ENCODE data around the gene LZIC. TPM values are rescaled to one million over a fixed set of nuclear protein-coding genes. Genes with fewer than 3 reads are reported as not detected.

The LZIC gene
- total RNA-seq, 1 donor from 2014 or later: 38.0 TPM

GRCh38 chr1:9907441-9907840 lies 35.8 kb downstream of the LZIC start:
- no peaks in the 10 kb centered on the region for H3K36me3 ChIP-seq (ENCODE audit: insufficient read depth, low read length)
- FAIRE-seq (no peak), DNase-seq (ENCODE audit: low read depth) (no peak)
- no peak overlapping the region for H3K9ac ChIP-seq (ENCODE audit: low read length)
- no peaks in the 10 kb centered on the region for H3K27me3 ChIP-seq (ENCODE audit: insufficient read depth, low read length)
- peaks cover 38% of the 10 kb centered on the region for H3K4me1 Mint-ChIP-seq (ENCODE audit: low read depth, unreplicated experiment)
- no peak overlapping the region for H3K4me2 ChIP-seq (ENCODE audit: low read length)
- H3K36me3 Mint-ChIP-seq (ENCODE audit: low read depth, unreplicated experiment): peaks cover 5% of the 10 kb centered on the region
- no peaks in the 10 kb centered on the region for H3K27me3 Mint-ChIP-seq (ENCODE audit: low read depth, unreplicated experiment)
- peaks cover 24% of the 10 kb centered on the region for H4K20me1 ChIP-seq (ENCODE audit: insufficient read depth, low read length)
- H3K4me3 ChIP-seq (ENCODE audit: insufficient read depth, low read depth, low read length): no peak overlapping the region
- no peaks in the 10 kb centered on the region for H3K9me3 ChIP-seq (ENCODE audit: insufficient read depth, low read depth, low read length)
- no peak overlapping the region for H2AFZ ChIP-seq (ENCODE audit: low read depth, low read length)
- TF ChIP-seq CTCF (IDR thresholded peaks at IDR 0.05; ENCODE audit: insufficient read depth, low read depth, low read length): no peak
- TF ChIP-seq EZH2 (IDR thresholded peaks at IDR 0.05; ENCODE audit: insufficient read depth, low read length): no peak
- H3K27ac ChIP-seq (ENCODE audit: low read depth, low read length): no peak overlapping the region
- H3K79me2 ChIP-seq (ENCODE audit: insufficient read depth, low read length): peaks cover 20% of the 10 kb centered on the region
- peaks cover 18% of the 10 kb centered on the region for H3K4me1 ChIP-seq (ENCODE audit: insufficient read depth, low read length)
- no peak overlapping the region for H3K4me3 Mint-ChIP-seq (ENCODE audit: unreplicated experiment)
- H3K9me3 Mint-ChIP-seq (ENCODE audit: unreplicated experiment): no peaks in the 10 kb centered on the region
- H3K27ac Mint-ChIP-seq (ENCODE audit: unreplicated experiment): no peak overlapping the region

DNA sequence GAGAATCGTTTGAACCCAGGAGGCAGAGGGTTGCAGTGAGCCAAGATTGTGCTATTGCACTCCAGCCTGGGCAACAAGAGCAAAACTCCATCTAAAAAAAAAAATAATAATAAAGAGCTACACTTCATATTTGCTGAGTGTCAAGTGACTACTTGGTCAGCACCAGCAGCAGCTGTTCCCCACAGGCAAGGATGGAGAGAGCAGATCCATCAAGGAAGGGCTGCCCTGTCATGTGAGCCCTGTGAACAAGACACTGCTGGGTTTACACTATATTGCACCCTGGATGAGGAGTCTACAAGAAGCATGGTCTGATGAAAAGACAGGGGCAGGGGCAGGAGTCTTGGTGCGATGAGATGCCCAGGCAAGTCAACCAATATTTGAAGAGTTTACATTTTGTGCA lies 36.7 kb downstream of the LZIC start:
- TF ChIP-seq EZH2 (IDR thresholded peaks at IDR 0.05; ENCODE audit: insufficient read depth, low read length) (no peak), CTCF (IDR thresholded peaks at IDR 0.05; ENCODE audit: insufficient read depth, low read depth, low read length) (no peak)
- Mint-ChIP-seq H3K27me3 (ENCODE audit: low read depth, unreplicated experiment) (no peaks in the 10 kb centered on the region), H3K36me3 (ENCODE audit: low read depth, unreplicated experiment) (peaks cover 5% of the 10 kb centered on the region), H3K4me3 (ENCODE audit: unreplicated experiment) (no peak overlapping the region), H3K4me1 (ENCODE audit: low read depth, unreplicated experiment) (peaks cover 38% of the 10 kb centered on the region), H3K27ac (ENCODE audit: unreplicated experiment) (no peak overlapping the region), H3K9me3 (ENCODE audit: unreplicated experiment) (no peaks in the 10 kb centered on the region)
- H3K79me2 ChIP-seq (ENCODE audit: insufficient read depth, low read length): peaks cover 26% of the 10 kb centered on the region
- H3K27me3 ChIP-seq (ENCODE audit: insufficient read depth, low read length): no peaks in the 10 kb centered on the region
- peaks cover 18% of the 10 kb centered on the region for H3K4me1 ChIP-seq (ENCODE audit: insufficient read depth, low read length)
- H4K20me1 ChIP-seq (ENCODE audit: insufficient read depth, low read length): peaks cover 34% of the 10 kb centered on the region
- H3K4me3 ChIP-seq (ENCODE audit: insufficient read depth, low read depth, low read length): no peak overlapping the region
- H3K27ac ChIP-seq (ENCODE audit: low read depth, low read length): no peak overlapping the region
- H3K9me3 ChIP-seq (ENCODE audit: insufficient read depth, low read depth, low read length): no peaks in the 10 kb centered on the region
- H3K9ac ChIP-seq (ENCODE audit: low read length): no peak overlapping the region
- FAIRE-seq: no peak
- no peak for DNase-seq (ENCODE audit: low read depth)
- no peaks in the 10 kb centered on the region for H3K36me3 ChIP-seq (ENCODE audit: insufficient read depth, low read length)
- no peak overlapping the region for H3K4me2 ChIP-seq (ENCODE audit: low read length)
- H2AFZ ChIP-seq (ENCODE audit: low read depth, low read length): no peak overlapping the region

- no peak overlapping the region for H3K4me3 ChIP-seq (ENCODE audit: insufficient read depth, low read depth, low read length)
- H3K27me3 ChIP-seq (ENCODE audit: insufficient read depth, low read length): no peaks in the 10 kb centered on the region
- DNase-seq (ENCODE audit: low read depth): peak; percentile 68
- H2AFZ ChIP-seq (ENCODE audit: low read depth, low read length): no peak overlapping the region
- TF ChIP-seq EZH2 (IDR thresholded peaks at IDR 0.05; ENCODE audit: insufficient read depth, low read length): no peak
- no peak for TF ChIP-seq CTCF (IDR thresholded peaks at IDR 0.05; ENCODE audit: insufficient read depth, low read depth, low read length)
- Mint-ChIP-seq H3K9me3 (ENCODE audit: unreplicated experiment) (no peaks in the 10 kb centered on the region), H3K27ac (ENCODE audit: unreplicated experiment) (peak overlapping the region; percentile 83), H3K4me1 (ENCODE audit: low read depth, unreplicated experiment) (peaks cover 41% of the 10 kb centered on the region), H3K27me3 (ENCODE audit: low read depth, unreplicated experiment) (no peaks in the 10 kb centered on the region), H3K36me3 (ENCODE audit: low read depth, unreplicated experiment) (peaks cover 11% of the 10 kb centered on the region), H3K4me3 (ENCODE audit: unreplicated experiment) (peak overlapping the region; percentile 55)
- H3K9me3 ChIP-seq (ENCODE audit: insufficient read depth, low read depth, low read length): no peaks in the 10 kb centered on the region
- H3K4me2 ChIP-seq (ENCODE audit: low read length): peak overlapping the region; percentile 68
- peaks cover 45% of the 10 kb centered on the region for H4K20me1 ChIP-seq (ENCODE audit: insufficient read depth, low read length)
- no peak for FAIRE-seq
- peak overlapping the region; percentile 28 for H3K27ac ChIP-seq (ENCODE audit: low read depth, low read length)
- H3K36me3 ChIP-seq (ENCODE audit: insufficient read depth, low read length): no peaks in the 10 kb centered on the region
- H3K79me2 ChIP-seq (ENCODE audit: insufficient read depth, low read length): peaks cover 33% of the 10 kb centered on the region
- peak overlapping the region; percentile 46 for H3K9ac ChIP-seq (ENCODE audit: low read length)
- H3K4me1 ChIP-seq (ENCODE audit: insufficient read depth, low read length): peaks cover 18% of the 10 kb centered on the region
These were observed 38.2 kb downstream of the LZIC start for GRCh38 chr1:9905010-9905409.
